Upper lobe of left lung (tissue), 4 donors: Measurements from ENCODE around the gene FYN.

Source experiments
- CTCF ChIP-seq, 6 experiments: fragments of 450-650 bp in 4 of 6; fragments of 200-600 bp in 2 of 6; sonication (generic) in 2 of 6; IDR thresholded peaks; one replicate each; pipeline ENCODE4 v1.5.1; 2016 to 2019; ENCODE audit warnings: antibody characterized with exemption in 6 of 6
- POLR2A ChIP-seq, 4 donors: fragments of 450-650 bp; IDR thresholded peaks; one replicate each; pipeline ENCODE4 v1.5.1; 2016 to 2017; ENCODE audit warnings: antibody characterized with exemption in 4 of 4, mild to moderate bottlenecking in 2 of 4
- POLR2AphosphoS5 ChIP-seq, 2 donors: sonication (generic); formaldehyde crosslinking; IDR thresholded peaks; one replicate each; pipeline ENCODE4 v1.5.1; 2017; ENCODE audit warnings: antibody characterized with exemption in 2 of 2

- no peak for TF ChIP-seq CTCF (IDR thresholded peaks at IDR 0.05)
- TF ChIP-seq POLR2A (IDR thresholded peaks at IDR 0.05) = no peak
- no peak for TF ChIP-seq POLR2AphosphoS5 (IDR thresholded peaks at IDR 0.05)
Observed at GRCh38 chr6:111753573-111753972, 119.7 kb downstream of the FYN start.
